ENCODE results near the gene GCNT4. TPM values are rescaled to one million over a fixed set of nuclear protein-coding genes. Genes with fewer than 3 reads are reported as not detected.

GCNT4 gene
- total and polyA plus RNA-seq, 2 of the 8 experiments (the other 6 are each of a cell fraction or from before 2014, with no cell fraction given): 1.1 to 14.5 TPM

- no peak for TF ChIP-seq SAP30 (IDR thresholded peaks at IDR 0.05; ENCODE audit: insufficient read depth, insufficient replicate concordance, low read length)
- TF ChIP-seq ATF2 (IDR thresholded peaks at IDR 0.05; ENCODE audit: low read length): no peak
- no peak for TF ChIP-seq TAF7 (optimal IDR thresholded peaks at IDR 0.05; ENCODE audit: borderline replicate concordance, low read depth, low read length)
- no peak for TF ChIP-seq HDAC6 (IDR thresholded peaks at IDR 0.05; ENCODE audit: low read depth, low read length)
- no peak for TF ChIP-seq POLR2AphosphoS5 (IDR thresholded peaks at IDR 0.05; ENCODE audit: low read depth, low read length)
- no peak for TF ChIP-seq TEAD4 (IDR thresholded peaks at IDR 0.05; ENCODE audit: low read depth, low read length)
Observed at GRCh38 chr5:75005561-75005960, 46.8 kb downstream of the GCNT4 start (continued).

Small RNA genes lying within 50 kb of the gene (small RNA-seq; reads per million reads assigned to genes)
- gene AC093259.1 (ENCODE audit: insufficient read depth): not detected

Other genes with a start within 250 kb of the GCNT4 start
- 78.7 and 83.1 TPM in 2 replicates for gene FAM169A, start 186.2 kb downstream of the GCNT4 start, total RNA-seq (2021; fragmentation: NEBNext Ultra II Directional; extraction: Animal tissue kit (Norgen Biotek cat#: 25700))
- gene FAM169A, start 186.2 kb downstream of the GCNT4 start, polyA plus RNA-seq (2011; rRNA removed): 9.0 and 12.6 TPM in 2 replicates
- 0.06 and 0.27 TPM in 2 replicates for gene ANKRD31, start 184.3 kb upstream of the GCNT4 start, total RNA-seq (2021; fragmentation: NEBNext Ultra II Directional; extraction: Animal tissue kit (Norgen Biotek cat#: 25700))
- gene ANKRD31, start 184.3 kb upstream of the GCNT4 start, polyA plus RNA-seq (2011; rRNA removed): 0.02 and 0.05 TPM in 2 replicates